HL-60 (cell line): Measurements from ENCODE around the gene DNM3.

Experiments used
- GABPA ChIP-seq: IDR thresholded peaks from 2 replicates; pipeline ENCODE4 v1.6.1; 2012; ENCODE audit warnings: low read depth
- TF ChIP-seq, protein P1 (sequence below): IDR thresholded peaks from one replicate; pipeline ENCODE4 v1.5.1; 2011; ENCODE audit warnings: low read length, control low read depth, inconsistent platforms; ENCODE audit not compliant: insufficient read depth

DNA sequence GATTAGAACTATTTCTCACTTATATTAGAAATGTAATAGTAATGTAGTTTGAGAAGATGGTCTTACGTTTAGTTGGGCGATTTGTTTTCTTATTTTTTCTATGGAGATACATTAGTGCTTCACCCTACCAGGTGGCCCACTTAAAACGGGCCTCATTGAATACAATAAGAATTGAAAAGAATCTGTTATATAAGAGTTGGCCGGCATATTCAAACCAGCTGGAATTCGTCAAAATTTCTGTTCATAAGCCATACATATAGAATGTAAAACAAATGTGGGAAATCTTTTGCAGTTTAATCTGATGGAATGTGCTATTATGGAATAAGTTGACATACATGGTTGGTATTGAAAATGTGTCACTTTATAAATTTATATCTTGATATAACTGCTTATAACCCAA lies 482.8 kb downstream of the DNM3 start:
- TF ChIP-seq GABPA: no peak
- TF ChIP-seq, protein P1, sequence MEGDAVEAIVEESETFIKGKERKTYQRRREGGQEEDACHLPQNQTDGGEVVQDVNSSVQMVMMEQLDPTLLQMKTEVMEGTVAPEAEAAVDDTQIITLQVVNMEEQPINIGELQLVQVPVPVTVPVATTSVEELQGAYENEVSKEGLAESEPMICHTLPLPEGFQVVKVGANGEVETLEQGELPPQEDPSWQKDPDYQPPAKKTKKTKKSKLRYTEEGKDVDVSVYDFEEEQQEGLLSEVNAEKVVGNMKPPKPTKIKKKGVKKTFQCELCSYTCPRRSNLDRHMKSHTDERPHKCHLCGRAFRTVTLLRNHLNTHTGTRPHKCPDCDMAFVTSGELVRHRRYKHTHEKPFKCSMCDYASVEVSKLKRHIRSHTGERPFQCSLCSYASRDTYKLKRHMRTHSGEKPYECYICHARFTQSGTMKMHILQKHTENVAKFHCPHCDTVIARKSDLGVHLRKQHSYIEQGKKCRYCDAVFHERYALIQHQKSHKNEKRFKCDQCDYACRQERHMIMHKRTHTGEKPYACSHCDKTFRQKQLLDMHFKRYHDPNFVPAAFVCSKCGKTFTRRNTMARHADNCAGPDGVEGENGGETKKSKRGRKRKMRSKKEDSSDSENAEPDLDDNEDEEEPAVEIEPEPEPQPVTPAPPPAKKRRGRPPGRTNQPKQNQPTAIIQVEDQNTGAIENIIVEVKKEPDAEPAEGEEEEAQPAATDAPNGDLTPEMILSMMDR: no peak
